H1 (cell line): Measurements from ENCODE around the gene DKK1. TPM values are rescaled to one million over a fixed set of nuclear protein-coding genes. Genes with fewer than 3 reads are reported as not detected.

Experiments
- ATF2 ChIP-seq: IDR thresholded peaks from 2 replicates; pipeline ENCODE4 v1.6.1; 2012; ENCODE audit warnings: low read length, inconsistent platforms
- BCL11A ChIP-seq, 2 experiments: IDR thresholded peaks; one replicate each; pipeline ENCODE4 v1.6.1; 2011; ENCODE audit warnings: low read depth in 2 of 2, low read length in 2 of 2, mild to moderate bottlenecking in 2 of 2
- CEBPB ChIP-seq: IDR thresholded peaks from 2 replicates; pipeline ENCODE4 v1.6.1; 2012; ENCODE audit warnings: low read depth, low read length
- CHD1 ChIP-seq: IDR thresholded peaks from 2 replicates; pipeline ENCODE4 v1.6.1; 2012; ENCODE audit warnings: low read depth, low read length, improper control_type of control experiment
- CHD7 ChIP-seq: fragments of 300-600 bp; sonication (generic); IDR thresholded peaks from 2 replicates; pipeline ENCODE4 v1.7.1; 2012; ENCODE audit warnings: low read length, moderate library complexity, mild to moderate bottlenecking, inconsistent platforms; ENCODE audit not compliant: insufficient replicate concordance
- CREB1 ChIP-seq: IDR thresholded peaks from 2 replicates; pipeline ENCODE4 v1.6.1; 2012; ENCODE audit warnings: inconsistent platforms
- EGR1 ChIP-seq: IDR thresholded peaks from 2 replicates; pipeline ENCODE4 v1.6.1; 2011; ENCODE audit warnings: low read depth, low read length, borderline replicate concordance
- PHF8 ChIP-seq: fragments of 200-600 bp; sonication (generic); conservative IDR thresholded peaks from 2 replicates; pipeline ENCODE4 v1.7.1; 2012; ENCODE audit warnings: low read depth, mild to moderate bottlenecking, inconsistent platforms, low read length, moderate library complexity
- POU5F1 ChIP-seq: IDR thresholded peaks from 2 replicates; pipeline ENCODE4 v1.6.1; 2011; ENCODE audit warnings: low read depth, mild to moderate bottlenecking, low read length, moderate library complexity
- SIRT6 ChIP-seq: IDR thresholded peaks from one replicate; pipeline ENCODE4 v1.7.1; 2012; ENCODE audit warnings: low read length, inconsistent platforms
- SUZ12 ChIP-seq: fragments of 200-600 bp; sonication (generic); IDR thresholded peaks from 2 replicates; pipeline ENCODE4 v1.6.1; 2012; ENCODE audit warnings: mild to moderate bottlenecking, inconsistent platforms, low read length, moderate library complexity, mixed read lengths
- YY1 ChIP-seq: IDR thresholded peaks from 2 replicates; pipeline ENCODE4 v1.6.1; 2011; ENCODE audit warnings: low read depth, mild to moderate bottlenecking, low read length
- polyA plus RNA-seq, 7 experiments: library from polyadenylated mRNA; depleted of rRNA in 3 of 7; stranded (reverse) in 5 of 7; unstranded in 2 of 7; fragments of >200 nt in 5 of 7; fragments of 200-250 nt in 2 of 7; gene quantifications; 1 replicate in 5 of 7; 2 replicates in 1 of 7; 4 replicates in 1 of 7; pipeline versions ENCODE4 v1.2.1 to v1.2.3, GENCODE V29; 2011 to 2013; ENCODE audit warnings: missing spikeins in 2 of 7, mixed read lengths in 2 of 7
- total RNA-seq: library from RNA; stranded (reverse); fragmentation: NEBNext Ultra II Directional; extraction: Animal tissue kit (Norgen Biotek cat#: 25700); gene quantifications from 2 replicates; pipeline ENCODE4 v1.2.1, GENCODE V29; 2021

Gene DKK1
- total and polyA plus RNA-seq, 2 of the 8 experiments (the other 6 are each of a cell fraction or from before 2014, with no cell fraction given): 0.36 to 0.61 TPM

GRCh38 chr10:52276163-52276562, 37.9 kb upstream of the DKK1 start (continued):
- TF ChIP-seq CHD7 (no peak), SIRT6 (no peak), SUZ12 (no peak), CEBPB (no peak), YY1 (no peak), ATF2 (no peak), EGR1 (no peak), CHD1 (no peak), POU5F1 (no peak), BCL11A (IDR thresholded peaks at IDR 0.05; ENCODE audit: low read depth in 2 of 2, low read length in 2 of 2) (no peak), CREB1 (no peak), PHF8 (no peak)
